ENCODE results near the gene SEC14L6.

Gene SEC14L6

GRCh38 chr22:30516273-30516672, 30.3 kb downstream of the SEC14L6 start:
- Histone ChIP-seq H3K4me1 (ENCODE audit: control insufficient read depth in 1 of 2, insufficient read depth in 2 of 2, low read length in 2 of 2) (no peaks in the 10 kb centered on the region), H3K27ac (ENCODE audit: low read depth, low read length) (no peak overlapping the region), H3K9ac (ENCODE audit: low read depth in 1 of 2, low read length in 2 of 2) (no peak overlapping the region), H3K9me3 (ENCODE audit: control insufficient read depth in 1 of 2, low read length in 2 of 2) (no peaks in the 10 kb centered on the region), H3K36me3 (ENCODE audit: control insufficient read depth in 1 of 2, insufficient read depth in 2 of 2, low read length in 2 of 2) (no peaks in the 10 kb centered on the region), H3K4me3 (ENCODE audit: low read depth in 1 of 2, low read length in 2 of 2) (no peak overlapping the region), H3K27me3 (ENCODE audit: control insufficient read depth in 1 of 2, insufficient read depth in 2 of 2, low read length in 2 of 2) (no peaks in the 10 kb centered on the region)

GRCh38 chr22:30514252-30514651, 32.3 kb downstream of the SEC14L6 start:
- H3K27me3 ChIP-seq (ENCODE audit: control insufficient read depth in 1 of 2, insufficient read depth in 2 of 2, low read length in 2 of 2) = no peaks in the 10 kb centered on the region
- H3K9me3 ChIP-seq (ENCODE audit: control insufficient read depth in 1 of 2, low read length in 2 of 2) = no peaks in the 10 kb centered on the region
- no peak overlapping the region for H3K27ac ChIP-seq (ENCODE audit: low read depth, low read length)
- no peaks in the 10 kb centered on the region for H3K36me3 ChIP-seq (ENCODE audit: control insufficient read depth in 1 of 2, insufficient read depth in 2 of 2, low read length in 2 of 2)
- H3K4me3 ChIP-seq (ENCODE audit: low read depth in 1 of 2, low read length in 2 of 2) = no peak overlapping the region
- H3K9ac ChIP-seq (ENCODE audit: low read depth in 1 of 2, low read length in 2 of 2) = no peak overlapping the region
- H3K4me1 ChIP-seq (ENCODE audit: control insufficient read depth in 1 of 2, insufficient read depth in 2 of 2, low read length in 2 of 2) = no peaks in the 10 kb centered on the region

- Histone ChIP-seq H3K36me3 (ENCODE audit: control insufficient read depth in 1 of 2, insufficient read depth in 2 of 2, low read length in 2 of 2) (no peaks in the 10 kb centered on the region), H3K4me1 (ENCODE audit: control insufficient read depth in 1 of 2, insufficient read depth in 2 of 2, low read length in 2 of 2) (no peaks in the 10 kb centered on the region), H3K27me3 (ENCODE audit: control insufficient read depth in 1 of 2, insufficient read depth in 2 of 2, low read length in 2 of 2) (no peaks in the 10 kb centered on the region), H3K27ac (ENCODE audit: low read depth, low read length) (no peak overlapping the region), H3K4me3 (ENCODE audit: low read depth in 1 of 2, low read length in 2 of 2) (no peak overlapping the region), H3K9ac (ENCODE audit: low read depth in 1 of 2, low read length in 2 of 2) (no peak overlapping the region), H3K9me3 (ENCODE audit: control insufficient read depth in 1 of 2, low read length in 2 of 2) (no peaks in the 10 kb centered on the region)
Observed at GRCh38 chr22:30513462-30513861, 33.1 kb downstream of the SEC14L6 start.

- Histone ChIP-seq H3K9ac (ENCODE audit: low read depth in 1 of 2, low read length in 2 of 2) (no peak overlapping the region), H3K27me3 (ENCODE audit: control insufficient read depth in 1 of 2, insufficient read depth in 2 of 2, low read length in 2 of 2) (no peaks in the 10 kb centered on the region)
Observed at GRCh38 chr22:30511911-30512310, 34.6 kb downstream of the SEC14L6 start.

GRCh38 chr22:30511109-30511508, 35.4 kb downstream of the SEC14L6 start:
- Histone ChIP-seq H3K4me1 (ENCODE audit: control insufficient read depth in 1 of 2, insufficient read depth in 2 of 2, low read length in 2 of 2) (no peaks in the 10 kb centered on the region), H3K9ac (ENCODE audit: low read depth in 1 of 2, low read length in 2 of 2) (no peak overlapping the region), H3K4me3 (ENCODE audit: low read depth in 1 of 2, low read length in 2 of 2) (no peak overlapping the region), H3K27ac (ENCODE audit: low read depth, low read length) (no peak overlapping the region), H3K9me3 (ENCODE audit: control insufficient read depth in 1 of 2, low read length in 2 of 2) (no peaks in the 10 kb centered on the region), H3K36me3 (ENCODE audit: control insufficient read depth in 1 of 2, insufficient read depth in 2 of 2, low read length in 2 of 2) (no peaks in the 10 kb centered on the region), H3K27me3 (ENCODE audit: control insufficient read depth in 1 of 2, insufficient read depth in 2 of 2, low read length in 2 of 2) (peaks cover 0 to 4% of the 10 kb centered on the region in 2 donors)

More at GRCh38 chr22:30511911-30512310, 34.6 kb downstream of the SEC14L6 start:
- H3K27ac ChIP-seq (ENCODE audit: low read depth, low read length) = no peak overlapping the region
- no peaks in the 10 kb centered on the region for H3K4me1 ChIP-seq (ENCODE audit: control insufficient read depth in 1 of 2, insufficient read depth in 2 of 2, low read length in 2 of 2)
- H3K4me3 ChIP-seq (ENCODE audit: low read depth in 1 of 2, low read length in 2 of 2) = no peak overlapping the region
- no peaks in the 10 kb centered on the region for H3K36me3 ChIP-seq (ENCODE audit: control insufficient read depth in 1 of 2, insufficient read depth in 2 of 2, low read length in 2 of 2)
- no peaks in the 10 kb centered on the region for H3K9me3 ChIP-seq (ENCODE audit: control insufficient read depth in 1 of 2, low read length in 2 of 2)

GRCh38 chr22:30508216-30508615, 38.3 kb downstream of the SEC14L6 start:
- H3K9me3 ChIP-seq (ENCODE audit: control insufficient read depth in 1 of 2, low read length in 2 of 2) = no peaks in the 10 kb centered on the region
- no peak overlapping the region for H3K4me3 ChIP-seq (ENCODE audit: low read depth in 1 of 2, low read length in 2 of 2)
- H3K27me3 ChIP-seq (ENCODE audit: control insufficient read depth in 1 of 2, insufficient read depth in 2 of 2, low read length in 2 of 2) = peaks cover 6 to 19% of the 10 kb centered on the region in 2 donors
- no peak overlapping the region for H3K27ac ChIP-seq (ENCODE audit: low read depth, low read length)
- H3K36me3 ChIP-seq (ENCODE audit: control insufficient read depth in 1 of 2, insufficient read depth in 2 of 2, low read length in 2 of 2) = no peaks in the 10 kb centered on the region
- no peaks in the 10 kb centered on the region for H3K4me1 ChIP-seq (ENCODE audit: control insufficient read depth in 1 of 2, insufficient read depth in 2 of 2, low read length in 2 of 2)
- H3K9ac ChIP-seq (ENCODE audit: low read depth in 1 of 2, low read length in 2 of 2) = no peak overlapping the region

- Histone ChIP-seq H3K4me1 (ENCODE audit: control insufficient read depth in 1 of 2, insufficient read depth in 2 of 2, low read length in 2 of 2) (no peaks in the 10 kb centered on the region), H3K9ac (ENCODE audit: low read depth in 1 of 2, low read length in 2 of 2) (no peak overlapping the region), H3K27ac (ENCODE audit: low read depth, low read length) (no peak overlapping the region), H3K36me3 (ENCODE audit: control insufficient read depth in 1 of 2, insufficient read depth in 2 of 2, low read length in 2 of 2) (no peaks in the 10 kb centered on the region), H3K27me3 (ENCODE audit: control insufficient read depth in 1 of 2, insufficient read depth in 2 of 2, low read length in 2 of 2) (peaks cover 6 to 19% of the 10 kb centered on the region in 2 donors), H3K4me3 (ENCODE audit: low read depth in 1 of 2, low read length in 2 of 2) (no peak overlapping the region), H3K9me3 (ENCODE audit: control insufficient read depth in 1 of 2, low read length in 2 of 2) (no peaks in the 10 kb centered on the region)
Observed at GRCh38 chr22:30507670-30508069, 38.9 kb downstream of the SEC14L6 start.

- Histone ChIP-seq H3K4me3 (ENCODE audit: low read depth in 1 of 2, low read length in 2 of 2) (no peak overlapping the region), H3K9ac (ENCODE audit: low read depth in 1 of 2, low read length in 2 of 2) (no peak overlapping the region), H3K27me3 (ENCODE audit: control insufficient read depth in 1 of 2, insufficient read depth in 2 of 2, low read length in 2 of 2) (peaks cover 6 to 24% of the 10 kb centered on the region in 2 donors), H3K9me3 (ENCODE audit: control insufficient read depth in 1 of 2, low read length in 2 of 2) (no peaks in the 10 kb centered on the region), H3K36me3 (ENCODE audit: control insufficient read depth in 1 of 2, insufficient read depth in 2 of 2, low read length in 2 of 2) (no peaks in the 10 kb centered on the region), H3K27ac (ENCODE audit: low read depth, low read length) (no peak overlapping the region), H3K4me1 (ENCODE audit: control insufficient read depth in 1 of 2, insufficient read depth in 2 of 2, low read length in 2 of 2) (no peaks in the 10 kb centered on the region)
Observed at GRCh38 chr22:30506507-30506968, 40.0 kb downstream of the SEC14L6 start.

GRCh38 chr22:30503551-30503950, 43.0 kb downstream of the SEC14L6 start:
- Histone ChIP-seq H3K4me1 (ENCODE audit: control insufficient read depth in 1 of 2, insufficient read depth in 2 of 2, low read length in 2 of 2) (no peaks in the 10 kb centered on the region), H3K27ac (ENCODE audit: low read depth, low read length) (no peak overlapping the region), H3K36me3 (ENCODE audit: control insufficient read depth in 1 of 2, insufficient read depth in 2 of 2, low read length in 2 of 2) (no peaks in the 10 kb centered on the region), H3K9me3 (ENCODE audit: control insufficient read depth in 1 of 2, low read length in 2 of 2) (no peaks in the 10 kb centered on the region), H3K9ac (ENCODE audit: low read depth in 1 of 2, low read length in 2 of 2) (no peak overlapping the region), H3K4me3 (ENCODE audit: low read depth in 1 of 2, low read length in 2 of 2) (no peak overlapping the region), H3K27me3 (ENCODE audit: control insufficient read depth in 1 of 2, insufficient read depth in 2 of 2, low read length in 2 of 2) (peaks cover 6 to 24% of the 10 kb centered on the region in 2 donors)

- Histone ChIP-seq H3K36me3 (ENCODE audit: control insufficient read depth in 1 of 2, insufficient read depth in 2 of 2, low read length in 2 of 2) (no peaks in the 10 kb centered on the region), H3K27ac (ENCODE audit: low read depth, low read length) (no peak overlapping the region), H3K27me3 (ENCODE audit: control insufficient read depth in 1 of 2, insufficient read depth in 2 of 2, low read length in 2 of 2) (peaks cover 6 to 24% of the 10 kb centered on the region in 2 donors), H3K9ac (ENCODE audit: low read depth in 1 of 2, low read length in 2 of 2) (no peak overlapping the region), H3K4me1 (ENCODE audit: control insufficient read depth in 1 of 2, insufficient read depth in 2 of 2, low read length in 2 of 2) (no peaks in the 10 kb centered on the region), H3K4me3 (ENCODE audit: low read depth in 1 of 2, low read length in 2 of 2) (no peak overlapping the region), H3K9me3 (ENCODE audit: control insufficient read depth in 1 of 2, low read length in 2 of 2) (no peaks in the 10 kb centered on the region)
Observed at GRCh38 chr22:30502911-30503310, 43.6 kb downstream of the SEC14L6 start.

GRCh38 chr22:30502153-30502552, 44.4 kb downstream of the SEC14L6 start:
- no peak overlapping the region for H3K4me3 ChIP-seq (ENCODE audit: low read depth in 1 of 2, low read length in 2 of 2)
- no peaks in the 10 kb centered on the region for H3K9me3 ChIP-seq (ENCODE audit: control insufficient read depth in 1 of 2, low read length in 2 of 2)
- H3K27ac ChIP-seq (ENCODE audit: low read depth, low read length) = no peak overlapping the region
- H3K36me3 ChIP-seq (ENCODE audit: control insufficient read depth in 1 of 2, insufficient read depth in 2 of 2, low read length in 2 of 2) = no peaks in the 10 kb centered on the region
- H3K4me1 ChIP-seq (ENCODE audit: control insufficient read depth in 1 of 2, insufficient read depth in 2 of 2, low read length in 2 of 2) = no peaks in the 10 kb centered on the region
- no peak overlapping the region for H3K9ac ChIP-seq (ENCODE audit: low read depth in 1 of 2, low read length in 2 of 2)
- peaks cover 6 to 24% of the 10 kb centered on the region in 2 donors for H3K27me3 ChIP-seq (ENCODE audit: control insufficient read depth in 1 of 2, insufficient read depth in 2 of 2, low read length in 2 of 2)
